Prostate gland (tissue), 2 donors: ENCODE data around the gene ZIM2. TPM values are rescaled to one million over a fixed set of nuclear protein-coding genes. Genes with fewer than 3 reads are reported as not detected.

Experiments used
- DNase-seq: peaks from one replicate; pipeline ENCODE4 v3.0.0-alpha.2; 2019; ENCODE audit warnings: low spot score
- H3K27ac ChIP-seq, 2 donors: fragments of 200-600 bp; sonication (generic); 2 replicates each; pipeline ENCODE4 v1.5.1; 2017 to 2019
- H3K27me3 ChIP-seq: fragments of 200-600 bp; sonication (generic); replicated peaks from 2 replicates; pipeline ENCODE4 v1.5.1; 2019; ENCODE audit not compliant: insufficient read depth
- H3K36me3 ChIP-seq, 2 donors: fragments of 200-600 bp; sonication (generic); 1 replicate in 1 of 2; 2 replicates in 1 of 2; pipeline versions ENCODE4 v1.5.1 to v1.8.1; 2017 to 2019
- H3K4me1 ChIP-seq: fragments of 200-600 bp; sonication (generic); replicated peaks from 2 replicates; pipeline ENCODE4 v1.5.1; 2019
- H3K4me3 ChIP-seq, 2 donors: fragments of 200-600 bp; sonication (generic); 2 replicates each; pipeline ENCODE4 v1.5.1; 2017 to 2019
- H3K9me3 ChIP-seq: fragments of 200-600 bp; sonication (generic); 2 replicates; pipeline ENCODE4 v1.5.1; 2017
- POLR2A ChIP-seq: fragments of 450-650 bp; IDR thresholded peaks from one replicate; pipeline ENCODE4 v1.6.1; 2016; ENCODE audit warnings: antibody characterized with exemption, mild to moderate bottlenecking
- POLR2AphosphoS5 ChIP-seq: sonication (generic); formaldehyde crosslinking; IDR thresholded peaks from one replicate; pipeline ENCODE4 v1.6.1; 2017; ENCODE audit warnings: antibody characterized with exemption
- WGBS: methylation state at CpG from one replicate; pipeline ENCODE4 v1.1.5; 2018; 5-methylcytosine and 5-hydroxymethylcytosine counted together
- intact Hi-C: fragments of 100-400 bp; cut with DNase I; formaldehyde crosslinking; loops from one replicate; pipeline ENCODE4 v1.14.2; 2022
- total RNA-seq, 2 donors: library from RNA; depleted of rRNA; stranded (reverse); fragments of >200 nt; gene quantifications; one replicate each; pipeline ENCODE4 v1.1.0, GENCODE V29; 2016
- TF ChIP-seq, protein P1 (sequence below), 4 experiments: fragments of 200-600 bp in 2 of 4; fragments of 450-650 bp in 2 of 4; sonication (generic) in 2 of 4; IDR thresholded peaks; 1 replicate in 3 of 4; 2 replicates in 1 of 4; pipeline ENCODE4 v1.5.1; 2016 to 2019; ENCODE audit warnings: antibody characterized with exemption in 4 of 4, mild to moderate bottlenecking in 2 of 4, moderate library complexity in 2 of 4

The ZIM2 gene
- total RNA-seq, 2 donors from 2014 or later = 0.64 to 5.2 TPM

GRCh38 chr19:56837004-56837403, 3.5 kb downstream of the ZIM2 start:
- no peak for DNase-seq
- H3K36me3 ChIP-seq = no peaks in the 10 kb centered on the region
- no peaks in the 10 kb centered on the region for H3K27me3 ChIP-seq
- WGBS = 39% methylated on average over 6 of the region's 6 CpGs
- no peaks in the 10 kb centered on the region for H3K9me3 ChIP-seq
- peak overlapping the region in 1 of 2 donors; percentile 90 for H3K27ac ChIP-seq
- intact Hi-C loops = no loop called here
- peak overlapping the region; percentile 23 to 39 for H3K4me3 ChIP-seq
- H3K4me1 ChIP-seq = no peaks in the 10 kb centered on the region
- no peak for TF ChIP-seq POLR2A
- TF ChIP-seq POLR2AphosphoS5 = no peak
- TF ChIP-seq, protein P1, sequence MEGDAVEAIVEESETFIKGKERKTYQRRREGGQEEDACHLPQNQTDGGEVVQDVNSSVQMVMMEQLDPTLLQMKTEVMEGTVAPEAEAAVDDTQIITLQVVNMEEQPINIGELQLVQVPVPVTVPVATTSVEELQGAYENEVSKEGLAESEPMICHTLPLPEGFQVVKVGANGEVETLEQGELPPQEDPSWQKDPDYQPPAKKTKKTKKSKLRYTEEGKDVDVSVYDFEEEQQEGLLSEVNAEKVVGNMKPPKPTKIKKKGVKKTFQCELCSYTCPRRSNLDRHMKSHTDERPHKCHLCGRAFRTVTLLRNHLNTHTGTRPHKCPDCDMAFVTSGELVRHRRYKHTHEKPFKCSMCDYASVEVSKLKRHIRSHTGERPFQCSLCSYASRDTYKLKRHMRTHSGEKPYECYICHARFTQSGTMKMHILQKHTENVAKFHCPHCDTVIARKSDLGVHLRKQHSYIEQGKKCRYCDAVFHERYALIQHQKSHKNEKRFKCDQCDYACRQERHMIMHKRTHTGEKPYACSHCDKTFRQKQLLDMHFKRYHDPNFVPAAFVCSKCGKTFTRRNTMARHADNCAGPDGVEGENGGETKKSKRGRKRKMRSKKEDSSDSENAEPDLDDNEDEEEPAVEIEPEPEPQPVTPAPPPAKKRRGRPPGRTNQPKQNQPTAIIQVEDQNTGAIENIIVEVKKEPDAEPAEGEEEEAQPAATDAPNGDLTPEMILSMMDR (IDR thresholded peaks at IDR 0.05) = no peak

- H3K27me3 ChIP-seq = no peaks in the 10 kb centered on the region
- no peaks in the 10 kb centered on the region for H3K9me3 ChIP-seq
- 91% methylated on average over 9 of the region's 9 CpGs for WGBS
- intact Hi-C loops = no loop called here
- TF ChIP-seq POLR2AphosphoS5 (no peak), POLR2A (no peak)
- TF ChIP-seq, protein P1 (IDR thresholded peaks at IDR 0.05) = no peak
- H3K4me3 ChIP-seq = no peak overlapping the region
- no peaks in the 10 kb centered on the region for H3K36me3 ChIP-seq
- DNase-seq = no peak
- no peak overlapping the region for H3K27ac ChIP-seq
- H3K4me1 ChIP-seq = no peaks in the 10 kb centered on the region
Measured at GRCh38 chr19:56836059-56836458, 4.5 kb downstream of the ZIM2 start.

DNA sequence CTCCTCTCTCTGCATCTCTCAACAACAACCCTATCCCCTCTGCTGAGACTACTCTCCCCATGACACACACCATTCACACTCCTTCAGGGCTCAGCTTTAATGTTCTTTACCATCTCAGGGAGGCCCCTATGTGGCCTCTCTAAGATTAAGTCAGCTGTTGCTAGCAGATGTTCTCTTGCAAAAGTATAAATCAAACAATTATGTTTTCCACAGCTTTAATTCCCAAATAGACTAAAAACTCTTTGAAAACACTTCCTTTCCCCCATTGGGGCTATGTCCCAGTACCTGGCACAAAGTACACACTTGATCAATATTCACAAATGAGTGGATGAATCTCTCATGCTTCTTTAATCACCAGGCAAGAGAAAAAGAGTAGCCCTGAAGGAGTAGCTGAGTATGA, 5.1 kb downstream of the ZIM2 start:
- no peaks in the 10 kb centered on the region for H3K27me3 ChIP-seq
- no peaks in the 10 kb centered on the region for H3K4me1 ChIP-seq
- H3K36me3 ChIP-seq = no peaks in the 10 kb centered on the region
- H3K9me3 ChIP-seq = no peaks in the 10 kb centered on the region
- TF ChIP-seq POLR2AphosphoS5 (no peak), POLR2A (no peak)
- TF ChIP-seq, protein P1 (IDR thresholded peaks at IDR 0.05) = no peak
- H3K4me3 ChIP-seq = no peak overlapping the region
- DNase-seq = no peak
- intact Hi-C loops = no loop called here
- H3K27ac ChIP-seq = peak overlapping the region in 1 of 2 donors; percentile 49

DNA sequence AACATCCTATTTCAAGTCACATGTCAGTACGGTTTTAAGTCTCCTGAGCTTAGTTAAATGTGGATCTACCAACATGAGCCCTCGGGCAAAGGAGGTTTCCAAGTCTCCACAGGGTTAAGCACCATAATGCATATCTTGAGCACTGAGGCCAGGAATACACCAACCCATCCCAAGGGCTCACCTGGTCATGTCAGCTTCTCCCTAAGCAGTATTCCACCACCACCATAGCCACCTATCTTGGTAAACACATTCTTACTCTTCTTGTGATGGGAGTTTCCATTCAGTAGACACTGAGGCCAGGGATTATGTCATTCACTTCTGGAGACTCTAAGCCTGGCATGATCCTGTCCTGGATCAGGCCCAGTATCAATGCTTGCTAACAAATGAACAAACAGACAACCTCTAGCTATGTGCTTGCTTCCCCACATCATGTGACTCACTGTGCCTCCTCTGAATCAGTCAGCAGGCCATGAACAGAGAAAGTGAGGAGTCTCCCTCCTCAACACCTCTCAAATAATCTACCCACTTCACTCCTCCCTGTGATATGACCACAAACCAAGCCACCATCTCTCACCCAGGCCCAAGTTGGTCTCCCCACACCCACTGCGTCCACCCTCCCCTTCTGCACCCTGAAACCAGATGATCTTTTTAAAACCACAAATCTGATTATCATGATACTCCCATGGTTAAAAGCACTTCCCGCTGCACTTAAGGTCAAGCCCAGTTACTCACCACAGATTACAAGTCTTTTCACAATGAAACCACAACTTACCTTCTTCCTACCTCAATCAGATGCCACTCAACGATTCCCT, 5.8 kb downstream of the ZIM2 start:
- intact Hi-C loops = no loop called here
- no peaks in the 10 kb centered on the region for H3K9me3 ChIP-seq
- H3K27ac ChIP-seq = peak overlapping the region in 1 of 2 donors; percentile 49
- no peaks in the 10 kb centered on the region for H3K36me3 ChIP-seq
- TF ChIP-seq, protein P1 (IDR thresholded peaks at IDR 0.05) = no peak
- peak; percentile 81 for TF ChIP-seq POLR2AphosphoS5
- 88% methylated on average over 5 of the region's 5 CpGs for WGBS
- H3K4me3 ChIP-seq = no peak overlapping the region
- DNase-seq = peak; percentile 63
- no peaks in the 10 kb centered on the region for H3K27me3 ChIP-seq
- no peaks in the 10 kb centered on the region for H3K4me1 ChIP-seq

DNA sequence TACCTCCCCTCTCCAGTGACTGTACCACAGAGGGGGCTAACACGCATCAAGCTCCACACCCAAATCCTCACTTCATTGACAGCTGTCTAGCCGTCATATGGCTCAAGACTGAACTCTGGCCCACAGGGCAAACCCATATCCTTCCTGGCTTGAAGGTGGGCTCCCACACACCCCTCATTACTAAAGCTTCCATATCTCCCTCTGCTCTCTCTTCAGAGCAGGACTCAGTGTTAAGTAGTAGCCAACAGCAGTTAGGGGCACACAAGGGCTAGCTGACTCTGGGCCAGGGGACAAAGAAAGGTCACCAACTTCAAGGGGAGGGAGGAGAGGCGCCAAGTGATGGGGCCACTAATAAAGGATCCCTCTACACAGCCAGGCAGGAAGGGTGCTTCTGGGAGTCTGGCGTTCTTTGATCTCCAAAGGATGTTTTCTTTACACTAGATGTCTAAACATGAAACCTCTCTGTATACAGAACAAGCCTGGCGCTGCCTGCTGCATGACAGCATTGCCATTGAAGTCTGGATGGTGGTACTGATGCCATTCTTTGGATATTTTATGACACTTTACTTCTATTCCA, 8.1 kb downstream of the ZIM2 start:
- Histone ChIP-seq H3K9me3 (no peaks in the 10 kb centered on the region), H3K4me3 (no peak overlapping the region), H3K36me3 (no peaks in the 10 kb centered on the region), H3K27ac (no peak overlapping the region), H3K27me3 (no peaks in the 10 kb centered on the region), H3K4me1 (no peaks in the 10 kb centered on the region)
- no peak for DNase-seq
- intact Hi-C loops = no loop called here
- 66% methylated on average over 5 of the region's 5 CpGs for WGBS
- TF ChIP-seq, protein P1 (IDR thresholded peaks at IDR 0.05) = no peak
- TF ChIP-seq POLR2AphosphoS5 (no peak), POLR2A (no peak)
